ENCODE results near the gene ARPP21. TPM values are rescaled to one million over a fixed set of nuclear protein-coding genes. Genes with fewer than 3 reads are reported as not detected.
A peak's percentile ranks its signal among the peaks of the same experiment; 100 is the strongest.
"Not testable (repeated sequence)": the region's sequence is repeated elsewhere in the genome, so short reads cannot be mapped to it uniquely, and the experiment has no call there.

Gene ARPP21
- total RNA-seq, 1 experiment from 2014 or later = not detected

- H3K9me3 Mint-ChIP-seq = no peaks in the 10 kb centered on the region
- no peak for ATAC-seq
Measured at GRCh38 chr3:35793667-35794066, 154.3 kb downstream of the ARPP21 start.

GRCh38 chr3:35800960-35801459 lies 161.7 kb downstream of the ARPP21 start:
- TF ChIP-seq ZNF138 (CRISPR knock-in tag; conservative IDR thresholded peaks at IDR 0.05) (no peak), ZNF425 (CRISPR knock-in tag; conservative IDR thresholded peaks at IDR 0.05) (no peak)
- H3K4me1 Mint-ChIP-seq = no peaks in the 10 kb centered on the region
- H3K36me3 Mint-ChIP-seq = no peaks in the 10 kb centered on the region
- H3K27ac Mint-ChIP-seq = no peak overlapping the region
- no peak overlapping the region for H3K4me3 Mint-ChIP-seq
- no peaks in the 10 kb centered on the region for H3K27me3 Mint-ChIP-seq (ENCODE audit: low read depth)
- POLR2A ChIA-PET = no interaction called here
- 0 out of 2 replicates have a peak, but pooled peaks cover 3% of the 10 kb centered on the region for H3K9me3 Mint-ChIP-seq
- CTCF ChIA-PET = interaction anchor here (1.3 kb wide), 1 partner anchor 108 kb away, joined by 4 read pairs; no protein-coding TSS in a partner anchor
- DNase-seq (ENCODE audit: low spot score) (no peak), ATAC-seq (no peak)

More at GRCh38 chr3:35793667-35794066, 154.3 kb downstream of the ARPP21 start:
- no peaks in the 10 kb centered on the region for H3K36me3 Mint-ChIP-seq
- peaks cover 3% of the 10 kb centered on the region; the same call in 1 of the 2 replicates for H3K4me1 Mint-ChIP-seq
- no peaks in the 10 kb centered on the region for H3K27me3 Mint-ChIP-seq (ENCODE audit: low read depth)
- H3K4me3 Mint-ChIP-seq = no peak overlapping the region
- no peak for DNase-seq (ENCODE audit: low spot score)
- TF ChIP-seq NFYB (CRISPR knock-in tag; conservative IDR thresholded peaks at IDR 0.05; ENCODE audit: low read depth) (0 out of 2 replicates have a peak, but pooled peaks have one; percentile 14), MXD4 (CRISPR knock-in tag; IDR thresholded peaks at IDR 0.05; ENCODE audit: borderline replicate concordance) (no peak), FOXJ3 (CRISPR knock-in tag; IDR thresholded peaks at IDR 0.05; ENCODE audit: borderline replicate concordance) (no peak), TEAD1 (CRISPR knock-in tag; IDR thresholded peaks at IDR 0.05) (no peak), HMGA2 (CRISPR knock-in tag; IDR thresholded peaks at IDR 0.05) (no peak), USF2 (CRISPR knock-in tag; IDR thresholded peaks at IDR 0.05) (no peak), GTF2I (CRISPR knock-in tag; conservative IDR thresholded peaks at IDR 0.05) (no peak)
- POLR2A ChIA-PET = no interaction called here
- CTCF ChIA-PET = no interaction called here
- no peak overlapping the region for H3K27ac Mint-ChIP-seq

DNA sequence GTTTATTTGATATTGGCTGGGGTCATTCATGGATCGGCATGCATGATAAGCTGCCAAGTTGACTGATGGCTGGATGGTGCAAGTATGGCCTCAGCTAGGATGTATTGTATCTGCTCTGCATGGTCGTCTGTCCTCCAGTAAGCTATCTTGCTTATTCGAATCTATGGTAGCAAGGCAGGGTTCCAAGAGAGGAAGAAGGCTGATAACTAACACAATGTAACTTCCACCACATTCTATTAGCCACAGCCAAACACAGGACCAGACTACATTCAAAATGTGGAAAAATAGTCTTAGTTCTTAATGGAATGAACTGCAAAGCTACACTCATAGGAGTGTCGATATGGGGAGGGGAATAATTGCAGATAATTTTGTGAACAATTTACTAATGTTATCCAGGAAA lies 175.2 kb downstream of the ARPP21 start:
- ChIA-PET POLR2A (no interaction called here), CTCF (no interaction called here)
- no peaks in the 10 kb centered on the region for H3K27me3 Mint-ChIP-seq (ENCODE audit: low read depth)
- no peaks in the 10 kb centered on the region for H3K36me3 Mint-ChIP-seq
- TF ChIP-seq HMGA2 (CRISPR knock-in tag; IDR thresholded peaks at IDR 0.05) (no peak), JUN (CRISPR knock-in tag; IDR thresholded peaks at IDR 0.05) (no peak), CREM (CRISPR knock-in tag; IDR thresholded peaks at IDR 0.05) (no peak), E2F1 (CRISPR knock-in tag; IDR thresholded peaks at IDR 0.05) (no peak), ZNF121 (CRISPR knock-in tag; IDR thresholded peaks at IDR 0.05) (no peak), ATF1 (CRISPR knock-in tag; IDR thresholded peaks at IDR 0.05) (no peak), ZNF219 (CRISPR knock-in tag; IDR thresholded peaks at IDR 0.05; ENCODE audit: borderline replicate concordance) (no peak), ESRRA (CRISPR knock-in tag; IDR thresholded peaks at IDR 0.05; ENCODE audit: borderline replicate concordance) (no peak), ZNF671 (CRISPR knock-in tag; IDR thresholded peaks at IDR 0.05) (no peak), TCF7 (CRISPR knock-in tag; IDR thresholded peaks at IDR 0.05; ENCODE audit: low read depth) (no peak), ZNF416 (CRISPR knock-in tag; IDR thresholded peaks at IDR 0.05) (no peak), IRF2 (CRISPR knock-in tag; IDR thresholded peaks at IDR 0.05; ENCODE audit: borderline replicate concordance, low read depth) (no peak)
- TF ChIP-seq, protein P1, sequence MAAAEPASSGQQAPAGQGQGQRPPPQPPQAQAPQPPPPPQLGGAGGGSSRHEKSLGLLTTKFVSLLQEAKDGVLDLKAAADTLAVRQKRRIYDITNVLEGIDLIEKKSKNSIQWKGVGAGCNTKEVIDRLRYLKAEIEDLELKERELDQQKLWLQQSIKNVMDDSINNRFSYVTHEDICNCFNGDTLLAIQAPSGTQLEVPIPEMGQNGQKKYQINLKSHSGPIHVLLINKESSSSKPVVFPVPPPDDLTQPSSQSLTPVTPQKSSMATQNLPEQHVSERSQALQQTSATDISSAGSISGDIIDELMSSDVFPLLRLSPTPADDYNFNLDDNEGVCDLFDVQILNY (CRISPR knock-in tag; IDR thresholded peaks at IDR 0.05) = no peak
- TF ChIP-seq, protein P2, sequence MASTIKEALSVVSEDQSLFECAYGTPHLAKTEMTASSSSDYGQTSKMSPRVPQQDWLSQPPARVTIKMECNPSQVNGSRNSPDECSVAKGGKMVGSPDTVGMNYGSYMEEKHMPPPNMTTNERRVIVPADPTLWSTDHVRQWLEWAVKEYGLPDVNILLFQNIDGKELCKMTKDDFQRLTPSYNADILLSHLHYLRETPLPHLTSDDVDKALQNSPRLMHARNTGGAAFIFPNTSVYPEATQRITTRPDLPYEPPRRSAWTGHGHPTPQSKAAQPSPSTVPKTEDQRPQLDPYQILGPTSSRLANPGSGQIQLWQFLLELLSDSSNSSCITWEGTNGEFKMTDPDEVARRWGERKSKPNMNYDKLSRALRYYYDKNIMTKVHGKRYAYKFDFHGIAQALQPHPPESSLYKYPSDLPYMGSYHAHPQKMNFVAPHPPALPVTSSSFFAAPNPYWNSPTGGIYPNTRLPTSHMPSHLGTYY (CRISPR knock-in tag; IDR thresholded peaks at IDR 0.05) = no peak
- TF ChIP-seq, protein P3, sequence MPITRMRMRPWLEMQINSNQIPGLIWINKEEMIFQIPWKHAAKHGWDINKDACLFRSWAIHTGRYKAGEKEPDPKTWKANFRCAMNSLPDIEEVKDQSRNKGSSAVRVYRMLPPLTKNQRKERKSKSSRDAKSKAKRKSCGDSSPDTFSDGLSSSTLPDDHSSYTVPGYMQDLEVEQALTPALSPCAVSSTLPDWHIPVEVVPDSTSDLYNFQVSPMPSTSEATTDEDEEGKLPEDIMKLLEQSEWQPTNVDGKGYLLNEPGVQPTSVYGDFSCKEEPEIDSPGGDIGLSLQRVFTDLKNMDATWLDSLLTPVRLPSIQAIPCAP (CRISPR knock-in tag; IDR thresholded peaks at IDR 0.05) = no peak
- no peak overlapping the region for H3K4me3 Mint-ChIP-seq
- no peaks in the 10 kb centered on the region for H3K4me1 Mint-ChIP-seq
- H3K27ac Mint-ChIP-seq = no peak overlapping the region
- H3K9me3 Mint-ChIP-seq = no peaks in the 10 kb centered on the region
- DNase-seq (ENCODE audit: low spot score) (no peak), ATAC-seq (no peak)

DNA sequence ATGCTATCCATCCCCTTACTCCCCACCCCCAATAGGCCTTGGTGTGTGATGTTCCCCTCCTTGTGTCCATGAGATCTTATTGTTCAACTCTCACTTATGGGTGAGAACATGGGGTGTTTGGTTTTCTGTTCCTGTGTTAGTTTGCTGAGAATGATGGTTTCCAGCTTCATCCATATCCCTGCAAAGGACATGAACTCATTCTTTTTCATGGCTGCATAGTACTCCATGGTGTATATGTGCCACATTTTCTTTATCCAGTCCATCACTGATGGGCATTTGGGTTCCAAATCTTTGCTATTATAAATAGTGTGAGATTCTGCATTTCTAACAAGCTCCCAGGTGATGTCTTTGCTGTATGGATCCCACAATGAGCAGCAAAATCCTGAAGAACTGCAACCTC lies 176.5 kb downstream of the ARPP21 start:
- H3K4me3 Mint-ChIP-seq; POLR2A ChIA-PET; H3K27ac Mint-ChIP-seq; CTCF ChIA-PET; H3K9me3 Mint-ChIP-seq; H3K27me3 Mint-ChIP-seq (ENCODE audit: low read depth); DNase-seq (ENCODE audit: low spot score); ATAC-seq; H3K4me1 Mint-ChIP-seq; H3K36me3 Mint-ChIP-seq: not testable (repeated sequence)

Measured in WTC11 (cell line).